Measurements from ENCODE around the gene SMIM44. TPM values are rescaled to one million over a fixed set of nuclear protein-coding genes. Genes with fewer than 3 reads are reported as not detected.

The SMIM44 gene
- total RNA-seq, 1 donor = not detected

GRCh38 chr19:3468211-3468610, 15.0 kb downstream of the SMIM44 start:
- Histone ChIP-seq H3K27me3 (ENCODE audit: insufficient read depth, low read length) (no peaks in the 10 kb centered on the region), H4K20me1 (ENCODE audit: insufficient read depth, low read length) (peaks cover 30% of the 10 kb centered on the region), H3K79me2 (ENCODE audit: insufficient read depth, low read length) (no peaks in the 10 kb centered on the region), H3K36me3 (ENCODE audit: insufficient read depth, low read length) (peaks cover 9% of the 10 kb centered on the region), H3K4me2 (ENCODE audit: insufficient read depth, low read length) (no peak overlapping the region), H3K27ac (ENCODE audit: low read depth, low read length) (no peak overlapping the region), H3K4me3 (ENCODE audit: insufficient read depth, low read length) (no peak overlapping the region), H3K9me3 (ENCODE audit: low read depth, low read length) (no peaks in the 10 kb centered on the region), H2AFZ (ENCODE audit: low read length) (no peak overlapping the region), H3K4me1 (ENCODE audit: insufficient read depth, low read length) (no peaks in the 10 kb centered on the region)
- peak; percentile 69 for DNase-seq (ENCODE audit: insufficient read length, low spot score, missing footprints)
- TF ChIP-seq CTCF (IDR thresholded peaks at IDR 0.05; ENCODE audit: extremely low read depth, low read depth, low read length) = no peak

GRCh38 chr19:3467437-3468198, 15.6 kb downstream of the SMIM44 start:
- peak; percentile 80 for DNase-seq (ENCODE audit: insufficient read length, low spot score, missing footprints)
- Histone ChIP-seq H3K79me2 (ENCODE audit: insufficient read depth, low read length) (no peaks in the 10 kb centered on the region), H4K20me1 (ENCODE audit: insufficient read depth, low read length) (peaks cover 30% of the 10 kb centered on the region), H3K9me3 (ENCODE audit: low read depth, low read length) (no peaks in the 10 kb centered on the region), H3K27me3 (ENCODE audit: insufficient read depth, low read length) (no peaks in the 10 kb centered on the region), H3K4me3 (ENCODE audit: insufficient read depth, low read length) (no peak overlapping the region), H3K4me2 (ENCODE audit: insufficient read depth, low read length) (no peak overlapping the region), H3K36me3 (ENCODE audit: insufficient read depth, low read length) (peaks cover 15% of the 10 kb centered on the region), H3K27ac (ENCODE audit: low read depth, low read length) (no peak overlapping the region), H3K4me1 (ENCODE audit: insufficient read depth, low read length) (no peaks in the 10 kb centered on the region), H2AFZ (ENCODE audit: low read length) (no peak overlapping the region)
- no peak for TF ChIP-seq CTCF (IDR thresholded peaks at IDR 0.05; ENCODE audit: extremely low read depth, low read depth, low read length)

- DNase-seq (ENCODE audit: insufficient read length, low spot score, missing footprints) = peak; percentile 69
- no peaks in the 10 kb centered on the region for H3K4me1 ChIP-seq (ENCODE audit: insufficient read depth, low read length)
- no peak overlapping the region for H2AFZ ChIP-seq (ENCODE audit: low read length)
Measured at GRCh38 chr19:3466635-3467034, 16.6 kb downstream of the SMIM44 start.

More at GRCh38 chr19:3466635-3467034, 16.6 kb downstream of the SMIM44 start:
- H3K27me3 ChIP-seq (ENCODE audit: insufficient read depth, low read length) = no peaks in the 10 kb centered on the region
- peaks cover 2% of the 10 kb centered on the region for H3K79me2 ChIP-seq (ENCODE audit: insufficient read depth, low read length)
- peaks cover 23% of the 10 kb centered on the region for H4K20me1 ChIP-seq (ENCODE audit: insufficient read depth, low read length)
- no peaks in the 10 kb centered on the region for H3K9me3 ChIP-seq (ENCODE audit: low read depth, low read length)
- no peak overlapping the region for H3K4me2 ChIP-seq (ENCODE audit: insufficient read depth, low read length)
- no peak for TF ChIP-seq CTCF (IDR thresholded peaks at IDR 0.05; ENCODE audit: extremely low read depth, low read depth, low read length)
- H3K4me3 ChIP-seq (ENCODE audit: insufficient read depth, low read length) = no peak overlapping the region
- H3K36me3 ChIP-seq (ENCODE audit: insufficient read depth, low read length) = peaks cover 18% of the 10 kb centered on the region
- no peak overlapping the region for H3K27ac ChIP-seq (ENCODE audit: low read depth, low read length)

All from osteoblast (primary cell).